Measurements from ENCODE around the gene TRAPPC2.

Gene TRAPPC2

GRCh38 chrX:13764281-13764680 is 29.9 kb upstream of the TRAPPC2 start:
- Histone ChIP-seq H3K9me2 (replicated peaks; ENCODE audit: low read depth, low read length) (no peaks in the 10 kb centered on the region), H3K4me1 (ENCODE audit: insufficient read depth, low read length, poor library complexity, severe bottlenecking) (no peaks in the 10 kb centered on the region), H2AFZ (ENCODE audit: low read length) (no peak overlapping the region), H3K9ac (ENCODE audit: low read depth, low read length, poor library complexity, severe bottlenecking) (no peak overlapping the region), H3K79me2 (ENCODE audit: insufficient read depth, low read length) (no peaks in the 10 kb centered on the region), H3F3A (ENCODE audit: low read depth) (no peaks in the 10 kb centered on the region), H3K27me3 (ENCODE audit: insufficient read depth, low read length, poor library complexity, severe bottlenecking) (no peaks in the 10 kb centered on the region), H4K20me1 (ENCODE audit: insufficient read depth, low read length, poor library complexity, severe bottlenecking) (no peaks in the 10 kb centered on the region), H3K4me3 (ENCODE audit: low read length, poor library complexity, severe bottlenecking) (no peak overlapping the region), H3K4me2 (ENCODE audit: low read depth, low read length, poor library complexity, severe bottlenecking) (no peak overlapping the region), H3K36me3 (ENCODE audit: insufficient read depth, low read length) (peaks cover 80% of the 10 kb centered on the region), H3K9me3 (ENCODE audit: insufficient read depth, low read depth, low read length) (no peaks in the 10 kb centered on the region)
- TF ChIP-seq EZH2phosphoT487 (IDR thresholded peaks at IDR 0.05; ENCODE audit: borderline replicate concordance), result no peak
- no peak for TF ChIP-seq CTCF (conservative IDR thresholded peaks at IDR 0.05; ENCODE audit: low read length)

- Histone ChIP-seq H3K36me3 (ENCODE audit: insufficient read depth, low read length) (peaks cover 82% of the 10 kb centered on the region), H2AFZ (ENCODE audit: low read length) (no peak overlapping the region), H3K4me2 (ENCODE audit: low read depth, low read length, poor library complexity, severe bottlenecking) (no peak overlapping the region), H3K9me3 (ENCODE audit: insufficient read depth, low read depth, low read length) (no peaks in the 10 kb centered on the region), H3K4me3 (ENCODE audit: low read length, poor library complexity, severe bottlenecking) (no peak overlapping the region), H3K79me2 (ENCODE audit: insufficient read depth, low read length) (no peaks in the 10 kb centered on the region), H3K4me1 (ENCODE audit: insufficient read depth, low read length, poor library complexity, severe bottlenecking) (no peaks in the 10 kb centered on the region), H4K20me1 (ENCODE audit: insufficient read depth, low read length, poor library complexity, severe bottlenecking) (no peaks in the 10 kb centered on the region), H3K27me3 (ENCODE audit: insufficient read depth, low read length, poor library complexity, severe bottlenecking) (no peaks in the 10 kb centered on the region), H3K9ac (ENCODE audit: low read depth, low read length, poor library complexity, severe bottlenecking) (no peak overlapping the region), H3F3A (ENCODE audit: low read depth) (no peaks in the 10 kb centered on the region), H3K9me2 (replicated peaks; ENCODE audit: low read depth, low read length) (no peaks in the 10 kb centered on the region)
- TF ChIP-seq EZH2phosphoT487 (IDR thresholded peaks at IDR 0.05; ENCODE audit: borderline replicate concordance) (no peak), CTCF (conservative IDR thresholded peaks at IDR 0.05; ENCODE audit: low read length) (no peak)
These were observed 29.1 kb upstream of the TRAPPC2 start for GRCh38 chrX:13763489-13763888.

- Histone ChIP-seq H3K79me2 (ENCODE audit: insufficient read depth, low read length) (no peaks in the 10 kb centered on the region), H3K27me3 (ENCODE audit: insufficient read depth, low read length, poor library complexity, severe bottlenecking) (no peaks in the 10 kb centered on the region), H3K36me3 (ENCODE audit: insufficient read depth, low read length) (peaks cover 80% of the 10 kb centered on the region), H3K4me3 (ENCODE audit: low read length, poor library complexity, severe bottlenecking) (no peak overlapping the region), H2AFZ (ENCODE audit: low read length) (no peak overlapping the region), H3K4me2 (ENCODE audit: low read depth, low read length, poor library complexity, severe bottlenecking) (no peak overlapping the region), H3K9ac (ENCODE audit: low read depth, low read length, poor library complexity, severe bottlenecking) (no peak overlapping the region), H3K4me1 (ENCODE audit: insufficient read depth, low read length, poor library complexity, severe bottlenecking) (no peaks in the 10 kb centered on the region), H3F3A (ENCODE audit: low read depth) (no peaks in the 10 kb centered on the region), H3K9me3 (ENCODE audit: insufficient read depth, low read depth, low read length) (no peaks in the 10 kb centered on the region), H3K9me2 (replicated peaks; ENCODE audit: low read depth, low read length) (no peaks in the 10 kb centered on the region), H4K20me1 (ENCODE audit: insufficient read depth, low read length, poor library complexity, severe bottlenecking) (no peaks in the 10 kb centered on the region)
- TF ChIP-seq CTCF (conservative IDR thresholded peaks at IDR 0.05; ENCODE audit: low read length) (no peak), EZH2phosphoT487 (IDR thresholded peaks at IDR 0.05; ENCODE audit: borderline replicate concordance) (no peak)
These were observed 27.4 kb upstream of the TRAPPC2 start for GRCh38 chrX:13761606-13762414.
